Activated CD8-positive, alpha-beta T cell treated with anti-CD3 and anti-CD28 coated beads, Interleukin-2, amount 10 ng/mL, durations not matched to agents 7 days and 5 days (primary cell): Measurements from ENCODE around the gene TRIM47. TPM values are rescaled to one million over a fixed set of nuclear protein-coding genes. Genes with fewer than 3 reads are reported as not detected.

ENCODE experiments used
- ATAC-seq: fragments of 150-1000 bp; cut with Tn5 transposase; one replicate; pipeline ENCODE4 v1.10.0; 2021; ENCODE audit warnings: moderate library complexity
- CTCF ChIA-PET: fragments of 350-600 bp; sonication (Branson Sonifier 250); formaldehyde crosslinking; loops from one replicate; lab custom pipeline; 2021; ENCODE audit warnings: antibody characterized with exemption; lab: Charles Lee
- POLR2A ChIA-PET: fragments of 350-600 bp; sonication (Branson Sonifier 250); formaldehyde crosslinking; loops from one replicate; lab custom pipeline; 2021; ENCODE audit warnings: antibody characterized with exemption; lab: Charles Lee
- DNase-seq: peaks from one replicate; pipeline ENCODE4 v3.0.0-alpha.2; 2020
- H3K27ac Mint-ChIP-seq: one replicate; pipeline ENCODE4 v1.8.0; 2021; ENCODE audit warnings: mild to moderate bottlenecking, mixed read lengths
- H3K27me3 Mint-ChIP-seq: one replicate; pipeline ENCODE4 v1.8.0; 2021; ENCODE audit warnings: low read depth, mixed read lengths
- H3K36me3 Mint-ChIP-seq: one replicate; pipeline ENCODE4 v1.8.0; 2021; ENCODE audit warnings: low read depth, mixed read lengths
- H3K4me1 Mint-ChIP-seq: one replicate; pipeline ENCODE4 v1.8.0; 2021; ENCODE audit warnings: low read depth, mixed read lengths
- H3K4me3 Mint-ChIP-seq: one replicate; pipeline ENCODE4 v1.8.0; 2021; ENCODE audit warnings: mild to moderate bottlenecking, mixed read lengths
- H3K9me3 Mint-ChIP-seq: one replicate; pipeline ENCODE4 v1.8.0; 2022; ENCODE audit warnings: mixed read lengths; ENCODE audit not compliant: insufficient read depth
- total RNA-seq, 2 experiments: library from RNA; stranded (reverse); gene quantifications; one replicate each; pipeline ENCODE4 v1.2.3, GENCODE V29; 2021

TRIM47 gene
- total RNA-seq, 2 experiments from 2014 or later, result 31.4 to 36.8 TPM

DNA sequence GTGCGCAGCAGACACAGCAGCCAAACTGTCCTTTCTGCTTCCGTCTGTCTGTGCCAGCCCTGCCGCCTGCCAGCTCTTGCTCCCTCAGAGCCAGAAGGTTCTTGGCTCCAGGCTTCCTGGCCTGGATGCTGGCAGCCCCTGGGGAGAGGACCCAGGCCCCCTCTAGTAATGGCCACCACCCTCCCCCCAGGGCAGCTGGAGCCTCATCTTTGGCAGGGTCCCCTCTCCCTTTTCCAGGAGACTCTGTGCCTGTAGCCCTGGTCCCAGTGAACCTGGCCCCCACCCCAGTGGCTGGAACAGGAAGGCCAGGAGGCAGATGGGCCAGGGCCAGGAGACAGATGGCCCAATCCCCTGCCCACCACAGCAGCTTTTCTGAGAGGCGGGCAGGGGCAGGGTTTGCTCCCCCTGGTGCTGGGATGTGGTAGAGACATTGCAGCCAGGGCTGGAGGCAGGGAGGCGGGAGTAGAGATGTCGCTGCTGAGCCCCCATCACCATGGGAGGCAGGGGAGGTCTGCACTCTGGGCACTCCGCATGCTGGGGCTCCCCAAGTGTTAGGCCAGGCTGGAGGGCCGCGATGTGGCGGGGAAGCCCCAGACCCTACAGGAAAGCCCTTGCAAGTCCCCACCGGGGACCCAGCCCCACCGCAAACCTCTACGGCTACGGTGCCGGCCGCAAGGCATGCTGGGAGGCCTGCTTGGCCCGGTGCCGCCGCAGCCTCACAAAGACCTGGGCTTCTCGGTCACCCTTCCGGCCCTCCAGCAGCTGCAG is 50.9 kb downstream of the TRIM47 start:
- H3K27me3 Mint-ChIP-seq, result no peaks in the 10 kb centered on the region
- peak; percentile 71 for ATAC-seq
- peak; percentile 77 for DNase-seq
- ChIA-PET CTCF (interaction anchor here (0.9 to 4.5 kb wide), 29 partner anchors 9 to 557 kb away, joined by 3 to 44 read pairs (median 5); partner anchors contain the start of genes GALK1, MIF4GD, TRIM47 and TRIM65), POLR2A (interaction anchor here (0.8 to 17.8 kb wide), 8 partner anchors 9 to 62 kb away, joined by 3 to 205 read pairs (median 5); partner anchors contain the start of genes GALK1, UNC13D, UNK and WBP2)
- peaks cover 40% of the 10 kb centered on the region for H3K36me3 Mint-ChIP-seq
- H3K4me1 Mint-ChIP-seq, result peaks cover 41% of the 10 kb centered on the region
- peak overlapping the region; percentile 63 for H3K4me3 Mint-ChIP-seq
- H3K9me3 Mint-ChIP-seq, result no peaks in the 10 kb centered on the region
- peak overlapping the region; percentile 99 for H3K27ac Mint-ChIP-seq

DNA sequence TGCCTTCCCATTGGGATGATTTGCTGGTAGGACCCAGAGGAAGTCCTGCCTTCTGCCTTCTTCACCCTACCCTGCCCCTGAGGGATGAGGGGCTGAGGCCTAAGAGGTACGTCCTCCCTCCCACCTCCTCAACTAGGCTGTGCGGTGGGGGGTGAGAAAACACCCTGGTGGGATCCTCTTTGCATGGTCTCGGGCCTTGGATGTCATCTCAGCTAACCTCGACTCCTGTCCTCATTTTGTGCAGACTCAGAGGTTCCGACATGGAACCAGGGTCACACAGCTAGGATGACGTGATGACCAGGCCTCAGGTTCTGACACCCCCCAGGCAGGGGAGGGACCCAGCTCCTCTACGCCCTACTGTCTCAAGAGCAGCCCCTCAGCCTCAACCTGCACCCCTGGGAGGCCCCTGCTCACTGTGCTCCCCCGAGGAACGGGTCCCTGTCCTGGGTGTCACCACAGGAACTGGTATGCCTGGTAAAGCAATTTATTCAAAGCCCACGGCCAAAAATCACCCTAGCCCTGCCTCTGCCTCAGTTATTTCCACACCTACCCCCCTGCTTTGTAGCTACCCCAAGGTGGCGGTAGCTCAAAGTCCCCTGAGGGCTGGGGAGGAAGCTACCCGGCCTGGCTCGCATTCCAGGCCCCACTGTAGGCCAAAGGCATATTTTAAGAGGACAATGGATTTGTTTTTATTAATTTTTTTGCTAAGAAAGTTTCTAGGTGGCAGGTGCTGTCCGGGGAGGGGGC is 51.6 kb downstream of the TRIM47 start:
- ATAC-seq (no peak), DNase-seq (no peak)
- Mint-ChIP-seq H3K36me3 (peaks cover 39% of the 10 kb centered on the region), H3K27me3 (no peaks in the 10 kb centered on the region), H3K4me3 (no peak overlapping the region), H3K9me3 (no peaks in the 10 kb centered on the region), H3K4me1 (peaks cover 41% of the 10 kb centered on the region), H3K27ac (peak overlapping the region; percentile 99)
- POLR2A ChIA-PET, result interaction anchor here (0.8 to 17.8 kb wide), 9 partner anchors 10 to 193 kb away, joined by 3 to 205 read pairs (median 4); partner anchors contain the start of genes GALK1, UNC13D, UNK and WBP2
- CTCF ChIA-PET, result interaction anchor here (0.9 to 4.5 kb wide), 26 partner anchors 8 to 556 kb away, joined by 3 to 44 read pairs (median 5); partner anchors contain the start of genes GALK1, MIF4GD, TRIM47 and UNK

DNA sequence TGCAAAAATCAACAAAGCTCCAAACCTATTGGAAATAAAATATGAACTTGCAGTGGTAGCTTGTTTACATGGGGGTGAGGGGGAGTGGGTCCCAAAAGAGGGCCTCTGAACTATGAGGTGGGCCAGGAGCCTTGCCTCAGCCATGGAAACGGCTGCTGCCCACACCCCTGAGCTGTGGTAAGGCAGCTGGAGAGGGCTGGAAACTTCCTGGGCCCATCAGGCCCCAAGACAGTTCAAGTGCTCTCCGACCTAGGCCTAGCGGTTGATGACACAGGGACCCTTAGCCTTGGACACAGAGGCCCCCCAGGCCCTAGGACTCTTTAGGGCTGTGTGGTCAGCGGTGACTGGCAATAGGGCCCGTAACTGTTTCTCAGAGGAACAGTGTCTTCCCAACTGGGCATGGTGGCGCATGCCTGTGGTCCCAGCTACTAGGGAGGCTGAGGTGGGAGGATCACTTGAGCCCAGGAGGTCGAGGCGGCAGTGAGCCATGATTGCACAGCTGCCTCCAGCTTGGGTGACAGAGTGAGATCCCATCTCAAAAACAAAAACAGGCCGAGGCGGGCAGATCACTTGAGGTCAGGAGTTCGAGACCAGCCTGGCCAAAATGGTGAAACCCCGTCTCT is 52.5 kb downstream of the TRIM47 start:
- no peak for ATAC-seq
- POLR2A ChIA-PET, result interaction anchor here (1.0 to 17.8 kb wide), 8 partner anchors 10 to 192 kb away, joined by 3 to 205 read pairs (median 4); partner anchors contain the start of genes GALK1, UNC13D and UNK
- H3K4me1 Mint-ChIP-seq, result peaks cover 42% of the 10 kb centered on the region

DNA sequence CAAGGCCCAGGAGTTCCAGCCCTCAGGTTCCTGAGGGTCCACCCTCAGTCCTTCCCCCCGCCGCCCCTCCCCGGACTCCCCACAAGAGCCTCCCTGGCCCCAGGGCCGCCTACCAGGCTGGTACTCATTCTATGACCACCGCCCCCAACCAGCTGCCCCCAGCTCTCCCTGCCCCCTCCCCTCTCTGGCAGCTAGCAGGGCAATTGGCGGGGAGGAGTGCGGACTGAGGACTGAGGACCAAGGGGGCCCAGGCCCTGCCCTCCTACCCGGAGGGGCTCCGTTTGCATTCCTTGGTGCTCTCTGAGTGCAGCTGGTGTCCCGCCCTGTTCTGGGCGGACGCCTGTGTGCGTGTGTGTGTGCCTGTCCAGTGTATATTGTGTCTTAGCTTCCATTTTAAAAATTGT is 53.2 kb downstream of the TRIM47 start:
- no peaks in the 10 kb centered on the region for H3K9me3 Mint-ChIP-seq
- CTCF ChIA-PET, result interaction anchor here (1.1 to 4.5 kb wide), 4 partner anchors 23 to 72 kb away, joined by 4 to 44 read pairs (median 19); partner anchors contain the start of gene GALK1
- POLR2A ChIA-PET, result interaction anchor here (1.0 to 17.8 kb wide), 6 partner anchors 9 to 48 kb away, joined by 3 to 205 read pairs (median 4); partner anchors contain the start of genes UNC13D and UNK
- ATAC-seq (no peak), DNase-seq (no peak)
- H3K4me3 Mint-ChIP-seq, result no peak overlapping the region
- H3K27me3 Mint-ChIP-seq, result no peaks in the 10 kb centered on the region
- H3K27ac Mint-ChIP-seq, result peak overlapping the region; percentile 20
- peaks cover 39% of the 10 kb centered on the region for H3K4me1 Mint-ChIP-seq
- H3K36me3 Mint-ChIP-seq, result peaks cover 39% of the 10 kb centered on the region

More for the DNA sequence above, 52.5 kb downstream of the TRIM47 start:
- Mint-ChIP-seq H3K4me3 (no peak overlapping the region), H3K9me3 (no peaks in the 10 kb centered on the region), H3K27ac (no peak overlapping the region), H3K36me3 (peaks cover 42% of the 10 kb centered on the region), H3K27me3 (no peaks in the 10 kb centered on the region)
- DNase-seq, result no peak
- CTCF ChIA-PET, result interaction anchor here (1.0 to 4.5 kb wide), 10 partner anchors 8 to 75 kb away, joined by 3 to 44 read pairs (median 8); partner anchors contain the start of genes GALK1 and UNK

DNA sequence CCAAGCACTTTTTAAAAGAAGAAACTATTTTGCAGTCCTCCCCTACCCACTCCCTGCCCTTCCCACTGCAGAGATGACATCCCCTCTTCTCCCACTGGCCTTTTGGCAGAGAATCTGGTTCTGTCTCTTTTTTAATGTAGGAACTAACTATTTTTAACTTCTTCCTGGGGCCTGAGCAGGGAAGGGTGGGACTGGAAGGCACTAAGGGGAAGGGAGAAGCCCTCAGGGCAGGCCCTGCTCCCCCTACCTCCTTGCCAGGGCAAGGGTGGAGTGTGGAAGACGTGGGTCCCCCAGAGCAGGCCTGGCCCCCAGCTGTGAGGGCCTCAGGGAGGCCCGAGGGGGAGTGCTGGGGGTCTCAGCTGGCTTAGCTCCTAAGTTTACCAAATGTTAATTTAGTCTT is 53.7 kb downstream of the TRIM47 start:
- ATAC-seq (no peak), DNase-seq (no peak)
- POLR2A ChIA-PET, result interaction anchor here (1.2 to 17.8 kb wide), 4 partner anchors 19 to 48 kb away, joined by 3 to 205 read pairs (median 20); partner anchors contain the start of genes UNC13D and UNK
- H3K27ac Mint-ChIP-seq, result peak overlapping the region; percentile 57
- peaks cover 37% of the 10 kb centered on the region for H3K36me3 Mint-ChIP-seq
- peaks cover 36% of the 10 kb centered on the region for H3K4me1 Mint-ChIP-seq
- no peak overlapping the region for H3K4me3 Mint-ChIP-seq
- no peaks in the 10 kb centered on the region for H3K27me3 Mint-ChIP-seq
- no peaks in the 10 kb centered on the region for H3K9me3 Mint-ChIP-seq
- CTCF ChIA-PET, result interaction anchor here (1.0 to 4.3 kb wide), 3 partner anchors 23 to 71 kb away, joined by 3 to 33 read pairs (median 5); partner anchors contain the start of gene GALK1

Other genes starting within 250 kb of the TRIM47 start
- under 1 TPM in 1 of 2 experiments, not detected in 1; 0.31 TPM for gene SMIM5, start 245.1 kb downstream of the TRIM47 start, total RNA-seq
- 10 to 100 TPM; 37.6 to 43.9 TPM for gene RECQL5, start 211.4 kb downstream of the TRIM47 start, total RNA-seq
- gene SAP30BP, start 211.2 kb downstream of the TRIM47 start, total RNA-seq, result 10 to 100 TPM; 88.7 to 93.7 TPM
- 1 to 10 TPM in 1 of 2 experiments, under 1 TPM in 1; 0.89 to 2.0 TPM for gene ITGB4, start 157.1 kb downstream of the TRIM47 start, total RNA-seq
- 10 to 100 TPM; 52.2 to 56.9 TPM for gene GALK1, start 113.4 kb downstream of the TRIM47 start, total RNA-seq
- 10 to 100 TPM; 30.2 to 31.0 TPM for gene UNK, start 93.8 kb downstream of the TRIM47 start, total RNA-seq
- gene UNC13D, start 34.2 kb downstream of the TRIM47 start, total RNA-seq, result 100 to 1,000 TPM; 234 to 249 TPM
- 10 to 100 TPM; 64.3 to 68.6 TPM for gene WBP2, start 23.2 kb downstream of the TRIM47 start, total RNA-seq
- gene TRIM65, start 18.4 kb upstream of the TRIM47 start, total RNA-seq, result 10 to 100 TPM; 35.8 to 37.3 TPM
- 100 to 1,000 TPM in 1 of 2 experiments, 10 to 100 TPM in 1; 89.0 to 113 TPM for gene MRPL38, start 26.3 kb upstream of the TRIM47 start, total RNA-seq
- 10 to 100 TPM; 23.4 to 24.5 TPM for gene FBF1, start 62.5 kb upstream of the TRIM47 start, total RNA-seq
- gene ACOX1, start 100.6 kb upstream of the TRIM47 start, total RNA-seq, result 10 to 100 TPM; 30.3 to 32.2 TPM
- 10 to 100 TPM; 16.8 to 21.0 TPM for gene TEN1, start 100.7 kb upstream of the TRIM47 start, total RNA-seq
- gene CDK3, start 122.3 kb upstream of the TRIM47 start, total RNA-seq, result 1 to 10 TPM; 6.4 to 7.3 TPM
- under 1 TPM; 0.34 to 0.47 TPM for gene EVPL, start 148.7 kb upstream of the TRIM47 start, total RNA-seq
- gene SRP68, start 193.9 kb upstream of the TRIM47 start, total RNA-seq, result 10 to 100 TPM; 85.1 to 86.0 TPM
- under 1 TPM in 1 of 2 experiments, not detected in 1; 0.18 TPM for gene GALR2, start 196.2 kb upstream of the TRIM47 start, total RNA-seq
- under 1 TPM; 0.18 to 0.34 TPM for gene ZACN, start 200.6 kb upstream of the TRIM47 start, total RNA-seq
- 100 to 1,000 TPM; 126 to 129 TPM for gene EXOC7, start 225.2 kb upstream of the TRIM47 start, total RNA-seq